Muscle layer of colon (tissue), 2 donors: Measurements from ENCODE around the gene ZBTB12.

Experiments used
- H3K27ac ChIP-seq: one replicate; pipeline ENCODE4 v1.7.0; 2013; ENCODE audit warnings: low read depth, mild to moderate bottlenecking, low read length, moderate library complexity
- H3K27me3 ChIP-seq, 2 donors: one replicate each; pipeline ENCODE4 v1.7.0; 2013; ENCODE audit warnings: low read length in 2 of 2, mild to moderate bottlenecking in 2 of 2; ENCODE audit not compliant: insufficient read depth in 2 of 2, control insufficient read depth in 1 of 2
- H3K36me3 ChIP-seq: one replicate; pipeline ENCODE4 v1.7.0; 2013; ENCODE audit warnings: mild to moderate bottlenecking, low read length; ENCODE audit not compliant: insufficient read depth
- H3K4me1 ChIP-seq: one replicate; pipeline ENCODE4 v1.7.0; 2013; ENCODE audit warnings: mild to moderate bottlenecking, low read length; ENCODE audit not compliant: insufficient read depth
- H3K4me3 ChIP-seq, 2 donors: one replicate each; pipeline ENCODE4 v1.7.0; 2013; ENCODE audit warnings: low read length in 2 of 2, low read depth in 1 of 2, mild to moderate bottlenecking in 1 of 2, moderate library complexity in 1 of 2
- H3K9ac ChIP-seq: one replicate; pipeline ENCODE4 v1.7.0; 2013; ENCODE audit warnings: low read length
- H3K9me3 ChIP-seq: one replicate; pipeline ENCODE4 v1.7.0; 2013; ENCODE audit warnings: mild to moderate bottlenecking, low read length
- donor health status: abdominal sarcoma.
- donor health status: Adenocarcinoma of cecum.

Gene ZBTB12

GRCh38 chr6:31879901-31880300 is 22.0 kb downstream of the ZBTB12 start:
- Histone ChIP-seq H3K27ac (no peak overlapping the region), H3K36me3 (peaks cover 51% of the 10 kb centered on the region), H3K27me3 (no peaks in the 10 kb centered on the region), H3K4me1 (peaks cover 4% of the 10 kb centered on the region), H3K4me3 (no peak overlapping the region), H3K9me3 (no peaks in the 10 kb centered on the region), H3K9ac (no peak overlapping the region)

GRCh38 chr6:31879143-31879542 is 22.7 kb downstream of the ZBTB12 start:
- no peak overlapping the region for H3K27ac ChIP-seq
- peaks cover 43% of the 10 kb centered on the region for H3K36me3 ChIP-seq
- H3K4me1 ChIP-seq = peaks cover 5% of the 10 kb centered on the region
- no peak overlapping the region for H3K4me3 ChIP-seq
- no peaks in the 10 kb centered on the region for H3K9me3 ChIP-seq
- H3K9ac ChIP-seq = no peak overlapping the region
- no peaks in the 10 kb centered on the region for H3K27me3 ChIP-seq

GRCh38 chr6:31878726-31879125 is 23.2 kb downstream of the ZBTB12 start, which contains the start of gene SLC44A4:
Gene SLC44A4 (minus strand): TSS chr6:31878997. CDS start chr6:31878980, 17 bp downstream.
- Histone ChIP-seq H3K4me3 (no peak within 1 kb of the TSS), H3K9ac (no peak within 1 kb of the TSS), H3K27me3 (no peaks in the 10 kb centered on the region), H3K4me1 (peaks cover 5% of the 10 kb centered on the region), H3K9me3 (no peaks in the 10 kb centered on the region), H3K27ac (no peak within 1 kb of the TSS), H3K36me3 (peaks cover 39% of the 10 kb centered on the region)

- peaks cover 5% of the 10 kb centered on the region for H3K4me1 ChIP-seq
- H3K4me3 ChIP-seq = no peak overlapping the region
- H3K36me3 ChIP-seq = peaks cover 34% of the 10 kb centered on the region
- no peak overlapping the region for H3K9ac ChIP-seq
- no peak overlapping the region for H3K27ac ChIP-seq
- no peaks in the 10 kb centered on the region for H3K27me3 ChIP-seq
- H3K9me3 ChIP-seq = no peaks in the 10 kb centered on the region
These were observed 23.7 kb downstream of the ZBTB12 start for GRCh38 chr6:31878222-31878621.

- H3K4me3 ChIP-seq = no peak overlapping the region
- H3K4me1 ChIP-seq = peaks cover 5% of the 10 kb centered on the region
- peaks cover 29% of the 10 kb centered on the region for H3K36me3 ChIP-seq
- H3K9me3 ChIP-seq = no peaks in the 10 kb centered on the region
- no peak overlapping the region for H3K27ac ChIP-seq
- no peaks in the 10 kb centered on the region for H3K27me3 ChIP-seq
- H3K9ac ChIP-seq = no peak overlapping the region
These were observed 24.2 kb downstream of the ZBTB12 start for GRCh38 chr6:31877651-31878161.

GRCh38 chr6:31877125-31877650 is 24.7 kb downstream of the ZBTB12 start:
- H3K9me3 ChIP-seq = no peaks in the 10 kb centered on the region
- no peak overlapping the region for H3K27ac ChIP-seq
- peaks cover 5% of the 10 kb centered on the region for H3K4me1 ChIP-seq
- H3K27me3 ChIP-seq = no peaks in the 10 kb centered on the region
- H3K4me3 ChIP-seq = no peak overlapping the region
- no peak overlapping the region for H3K9ac ChIP-seq
- peaks cover 23% of the 10 kb centered on the region for H3K36me3 ChIP-seq

- peaks cover 20% of the 10 kb centered on the region for H3K36me3 ChIP-seq
- H3K9ac ChIP-seq = no peak overlapping the region
- H3K4me3 ChIP-seq = no peak overlapping the region
- no peaks in the 10 kb centered on the region for H3K9me3 ChIP-seq
- no peaks in the 10 kb centered on the region for H3K27me3 ChIP-seq
- no peak overlapping the region for H3K27ac ChIP-seq
- H3K4me1 ChIP-seq = peaks cover 5% of the 10 kb centered on the region
These were observed 25.5 kb downstream of the ZBTB12 start for GRCh38 chr6:31876357-31876756.

GRCh38 chr6:31875877-31876276 is 26.0 kb downstream of the ZBTB12 start:
- H3K4me3 ChIP-seq = no peak overlapping the region
- H3K9ac ChIP-seq = no peak overlapping the region
- peaks cover 15% of the 10 kb centered on the region for H3K36me3 ChIP-seq
- H3K27ac ChIP-seq = no peak overlapping the region
- H3K4me1 ChIP-seq = peaks cover 5% of the 10 kb centered on the region
- no peaks in the 10 kb centered on the region for H3K27me3 ChIP-seq
- H3K9me3 ChIP-seq = no peaks in the 10 kb centered on the region

- peaks cover 6% of the 10 kb centered on the region for H3K36me3 ChIP-seq
- H3K27me3 ChIP-seq = no peaks in the 10 kb centered on the region
- H3K27ac ChIP-seq = no peak overlapping the region
- H3K9me3 ChIP-seq = no peaks in the 10 kb centered on the region
- peaks cover 5% of the 10 kb centered on the region for H3K4me1 ChIP-seq
- H3K9ac ChIP-seq = no peak overlapping the region
- H3K4me3 ChIP-seq = no peak overlapping the region
These were observed 26.9 kb downstream of the ZBTB12 start for GRCh38 chr6:31874836-31875572.

GRCh38 chr6:31874084-31874670 is 27.7 kb downstream of the ZBTB12 start:
- no peak overlapping the region for H3K4me3 ChIP-seq
- peaks cover 5% of the 10 kb centered on the region for H3K4me1 ChIP-seq
- H3K36me3 ChIP-seq = no peaks in the 10 kb centered on the region
- no peaks in the 10 kb centered on the region for H3K9me3 ChIP-seq
- H3K27me3 ChIP-seq = no peaks in the 10 kb centered on the region
- no peak overlapping the region for H3K9ac ChIP-seq
- H3K27ac ChIP-seq = no peak overlapping the region

- no peaks in the 10 kb centered on the region for H3K9me3 ChIP-seq
These were observed 30.7 kb downstream of the ZBTB12 start for GRCh38 chr6:31871046-31871659.

More at GRCh38 chr6:31871046-31871659, 30.7 kb downstream of the ZBTB12 start:
- no peak overlapping the region for H3K9ac ChIP-seq
- no peaks in the 10 kb centered on the region for H3K36me3 ChIP-seq
- H3K27me3 ChIP-seq = no peaks in the 10 kb centered on the region
- no peak overlapping the region for H3K27ac ChIP-seq
- no peak overlapping the region for H3K4me3 ChIP-seq
- peaks cover 5% of the 10 kb centered on the region for H3K4me1 ChIP-seq
